Breast epithelium (tissue), 3 donors: ENCODE results near the gene RXRB.

Experiments used
- CTCF ChIP-seq, 3 donors: fragments of 450-650 bp; IDR thresholded peaks; one replicate each; pipeline ENCODE4 v1.5.1; 2016 to 2017; ENCODE audit warnings: antibody characterized with exemption in 3 of 3, mild to moderate bottlenecking in 3 of 3, moderate library complexity in 3 of 3
- POLR2A ChIP-seq: fragments of 450-650 bp; IDR thresholded peaks from one replicate; pipeline ENCODE4 v1.6.1; 2016; ENCODE audit warnings: antibody characterized with exemption, mild to moderate bottlenecking, moderate library complexity
- POLR2AphosphoS5 ChIP-seq, 3 donors: sonication (generic); formaldehyde crosslinking; IDR thresholded peaks; one replicate each; pipeline ENCODE4 v1.6.1; 2017; ENCODE audit warnings: antibody characterized with exemption in 3 of 3

GRCh38 chr6:33206864-33207551 lies 6.5 kb upstream of the RXRB start:
- TF ChIP-seq CTCF (IDR thresholded peaks at IDR 0.05) (no peak), POLR2A (no peak), POLR2AphosphoS5 (IDR thresholded peaks at IDR 0.05) (no peak)
